ENCODE measurements around the gene BCL2L1.
"Not testable (repeated sequence)": the region's sequence is repeated elsewhere in the genome, so short reads cannot be mapped to it uniquely, and the experiment has no call there.

Gene BCL2L1

GRCh38 chr20:31677553-31678260 lies 45.0 kb downstream of the BCL2L1 start:
- no peak for DNase-seq (ENCODE audit: low read depth in 3 of 3, low spot score in 1 of 3)

GRCh38 chr20:31676609-31676989 lies 46.1 kb downstream of the BCL2L1 start:
- no peak for DNase-seq (ENCODE audit: low read depth in 3 of 3, low spot score in 1 of 3)

GRCh38 chr20:31675828-31676608 lies 46.6 kb downstream of the BCL2L1 start:
- DNase-seq (ENCODE audit: low read depth in 3 of 3, low spot score in 1 of 3): peak in 1 of 3 donors; percentile 21

GRCh38 chr20:31674895-31675827 lies 47.5 kb downstream of the BCL2L1 start:
- peak; percentile 22 to 26 (median 25) for DNase-seq (ENCODE audit: low read depth in 3 of 3, low spot score in 1 of 3)

- DNase-seq (ENCODE audit: low read depth in 3 of 3, low spot score in 1 of 3): no peak
Measured at GRCh38 chr20:31673943-31674463, 48.7 kb downstream of the BCL2L1 start.

- no peak for DNase-seq (ENCODE audit: low read depth in 3 of 3, low spot score in 1 of 3)
Measured at GRCh38 chr20:31673435-31673834, 49.2 kb downstream of the BCL2L1 start.

- DNase-seq (ENCODE audit: low read depth in 3 of 3, low spot score in 1 of 3): no peak
Measured at GRCh38 chr20:31671324-31671723, 51.3 kb downstream of the BCL2L1 start.

GRCh38 chr20:31670371-31671228 lies 52.1 kb downstream of the BCL2L1 start:
- no peak for DNase-seq (ENCODE audit: low read depth in 3 of 3, low spot score in 1 of 3)

GRCh38 chr20:31669876-31670275 lies 52.8 kb downstream of the BCL2L1 start:
- no peak for DNase-seq (ENCODE audit: low read depth in 3 of 3, low spot score in 1 of 3)

GRCh38 chr20:31668944-31669343 lies 53.7 kb downstream of the BCL2L1 start:
- not testable (repeated sequence) for DNase-seq (ENCODE audit: low read depth in 3 of 3, low spot score in 1 of 3)

- DNase-seq (ENCODE audit: low read depth in 3 of 3, low spot score in 1 of 3): no peak
Measured at GRCh38 chr20:31667315-31668285, 55.1 kb downstream of the BCL2L1 start.

GRCh38 chr20:31666258-31667042 lies 56.2 kb downstream of the BCL2L1 start:
- no peak for DNase-seq (ENCODE audit: low read depth in 3 of 3, low spot score in 1 of 3)

- DNase-seq (ENCODE audit: low read depth in 3 of 3, low spot score in 1 of 3): no peak
Measured at GRCh38 chr20:31665753-31666152, 56.9 kb downstream of the BCL2L1 start.

GRCh38 chr20:31664696-31665354 lies 57.8 kb downstream of the BCL2L1 start:
- DNase-seq (ENCODE audit: low read depth in 3 of 3, low spot score in 1 of 3): no peak

GRCh38 chr20:31663838-31664695 lies 58.6 kb downstream of the BCL2L1 start:
- DNase-seq (ENCODE audit: low read depth in 3 of 3, low spot score in 1 of 3): no peak

- no peak for DNase-seq (ENCODE audit: low read depth in 3 of 3, low spot score in 1 of 3)
Measured at GRCh38 chr20:31663524-31663837, 59.2 kb downstream of the BCL2L1 start.

- no peak for DNase-seq (ENCODE audit: low read depth in 3 of 3, low spot score in 1 of 3)
Measured at GRCh38 chr20:31662372-31662854, 60.3 kb downstream of the BCL2L1 start.

All from stimulated activated CD4-positive, alpha-beta T cell treated with anti-CD3 and anti-CD28 coated beads, TNF-alpha, amount 100 ng/mL, for 1 hour (primary cell).